HG02973 (cell line): ENCODE measurements around the gene LRRC10B.

Experiments used
- ATAC-seq: cut with Tn5 transposase; IDR thresholded peaks from one replicate; pipeline ENCODE4 v1.9.1; 2021; ENCODE audit warnings: moderate library complexity; ENCODE audit not compliant: unreplicated experiment

The LRRC10B gene

DNA sequence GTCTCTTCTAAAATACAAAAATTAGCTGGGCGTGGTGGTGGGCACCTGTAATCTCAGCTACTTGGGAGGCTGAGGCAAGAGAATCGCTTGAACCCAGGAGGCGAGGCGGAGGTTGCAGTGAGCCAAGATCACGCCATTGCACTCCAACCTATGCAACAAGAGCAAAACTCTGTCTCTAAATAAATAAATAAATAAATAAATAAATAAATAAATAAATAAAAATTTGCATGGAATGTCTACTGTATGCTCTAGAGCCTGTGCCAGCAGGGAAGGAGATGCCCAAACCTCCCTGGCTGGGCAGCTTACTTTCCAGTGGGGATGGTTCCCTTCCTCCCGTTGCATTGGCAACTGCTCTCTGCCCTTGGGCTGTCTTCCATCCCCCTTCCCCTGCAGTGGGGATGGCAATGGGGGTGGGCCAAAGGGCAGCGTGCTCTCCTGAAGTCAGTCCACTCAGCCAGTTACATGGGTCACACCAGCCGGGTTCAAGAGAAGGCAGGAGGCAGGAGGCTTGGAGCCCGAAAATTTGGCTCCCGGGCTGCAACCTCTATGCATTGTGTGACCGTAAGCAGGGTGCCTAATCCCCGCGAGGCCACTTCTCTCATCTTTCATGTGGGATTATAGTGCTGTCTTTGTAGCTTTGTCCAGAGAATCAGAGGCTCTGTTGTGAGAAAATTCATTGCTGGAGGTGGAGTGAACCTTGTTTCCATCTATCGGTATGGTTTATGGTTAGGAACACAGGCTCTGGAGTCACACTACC is 1.4 kb upstream of the LRRC10B start:
- ATAC-seq = no peak

- ATAC-seq = no peak
These were observed 787 bp downstream of the LRRC10B start for GRCh38 chr11:61509043-61510029.

GRCh38 chr11:61510166-61510919 is 1.8 kb downstream of the LRRC10B start:
- ATAC-seq = no peak

GRCh38 chr11:61510974-61511373 is 2.4 kb downstream of the LRRC10B start:
- no peak for ATAC-seq

DNA sequence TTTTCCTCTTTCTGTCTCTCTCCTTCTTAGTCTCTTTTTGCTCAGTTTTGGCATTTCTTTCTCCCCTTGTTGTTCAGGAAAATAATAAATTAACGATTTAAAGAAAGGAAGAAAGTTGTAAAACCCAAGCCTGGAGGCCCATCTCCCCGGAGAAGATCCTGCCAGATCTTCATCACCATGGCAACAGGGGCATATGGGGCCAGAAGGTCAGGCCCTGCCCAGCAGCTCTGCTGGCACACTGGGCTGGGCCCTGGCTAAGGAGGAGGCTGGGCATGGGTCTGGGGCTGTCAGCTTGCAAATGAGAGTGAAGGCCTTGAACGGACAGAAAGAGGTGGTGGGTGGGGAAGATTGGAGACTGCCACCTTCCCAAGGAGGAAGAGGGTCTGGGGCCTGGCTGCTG is 2.8 kb downstream of the LRRC10B start:
- ATAC-seq = no peak

- no peak for ATAC-seq
These were observed 3.9 kb downstream of the LRRC10B start for GRCh38 chr11:61512435-61512834.

- no peak for ATAC-seq
These were observed 4.7 kb downstream of the LRRC10B start for GRCh38 chr11:61513143-61513765.

GRCh38 chr11:61514050-61514917 is 5.7 kb downstream of the LRRC10B start:
- no peak for ATAC-seq

- ATAC-seq = no peak
These were observed 7.1 kb downstream of the LRRC10B start for GRCh38 chr11:61515686-61516085.

DNA sequence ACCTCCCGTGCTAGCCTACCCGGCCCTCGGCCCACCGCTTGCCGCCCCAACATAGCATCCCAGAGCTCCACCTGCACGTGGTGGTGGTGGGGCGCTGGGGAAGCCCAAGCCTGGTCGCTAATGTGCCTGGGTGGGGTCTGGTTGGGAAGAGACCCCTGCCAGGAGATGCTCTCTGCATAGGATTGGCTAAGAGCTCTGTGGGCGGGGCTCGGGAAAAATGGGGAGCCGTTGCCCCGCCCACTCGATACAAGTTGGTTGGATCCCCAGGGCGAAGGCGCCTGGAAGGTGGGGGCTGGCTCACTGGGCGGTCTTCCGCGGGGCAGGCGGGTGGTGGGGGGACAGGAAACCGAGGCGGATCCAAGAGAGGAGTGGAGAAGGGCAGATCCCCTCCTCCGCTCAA is 7.6 kb downstream of the LRRC10B start:
- ATAC-seq = no peak

- no peak for ATAC-seq
These were observed 8.4 kb downstream of the LRRC10B start for GRCh38 chr11:61516675-61517572.

GRCh38 chr11:61518032-61518795 is 9.7 kb downstream of the LRRC10B start:
- no peak for ATAC-seq

DNA sequence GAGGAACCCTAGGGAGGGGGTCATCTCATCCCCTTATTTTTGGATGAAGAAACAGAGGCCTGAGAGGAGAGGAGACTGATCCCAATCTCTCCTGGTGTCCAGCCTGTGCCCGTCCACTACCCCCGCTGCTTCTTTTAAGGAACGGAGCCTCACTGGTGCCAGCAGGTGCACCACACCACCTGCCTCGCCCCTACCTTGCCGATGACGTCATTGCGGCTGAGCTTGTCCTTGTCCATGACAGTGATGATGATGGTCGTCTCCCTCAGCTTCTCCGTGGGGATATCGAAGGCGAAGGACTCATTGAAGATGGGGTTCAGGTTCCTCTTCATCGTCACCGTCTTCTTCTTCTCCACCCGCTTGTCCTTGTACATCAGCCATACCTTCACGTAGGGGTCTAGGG is 14.3 kb downstream of the LRRC10B start:
- ATAC-seq = no peak

GRCh38 chr11:61524446-61524845 is 15.9 kb downstream of the LRRC10B start:
- ATAC-seq = no peak

DNA sequence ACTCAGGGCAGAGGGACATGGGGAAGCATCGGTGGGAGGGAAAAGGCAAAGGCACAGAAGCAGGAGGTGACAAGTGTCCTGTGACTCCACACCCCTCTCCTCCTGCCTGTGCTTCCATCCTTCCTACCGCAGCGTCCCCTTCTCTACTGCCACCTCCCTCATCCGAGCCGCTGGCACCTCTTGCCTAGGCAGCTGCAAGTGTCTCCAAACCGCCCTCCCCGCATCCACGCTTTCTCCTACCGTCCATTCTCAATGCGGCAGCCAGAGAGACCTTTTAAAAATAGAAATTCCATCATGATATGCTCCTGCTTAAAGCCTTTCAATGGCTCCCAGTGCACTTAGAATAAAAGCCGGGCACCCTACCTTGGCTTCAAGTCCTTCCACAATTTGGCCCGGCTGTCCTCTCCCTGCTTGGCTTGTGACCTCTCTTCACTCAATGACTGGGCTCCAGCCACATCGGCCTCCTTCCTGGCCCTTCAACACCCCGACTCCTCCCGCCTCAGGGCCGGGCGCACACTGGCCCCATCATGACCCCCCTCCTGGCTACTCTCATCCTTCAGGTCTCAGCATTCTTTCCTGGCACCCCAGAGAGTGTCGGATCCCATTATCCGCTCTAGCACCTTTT is 16.5 kb downstream of the LRRC10B start:
- ATAC-seq = no peak

GRCh38 chr11:61526229-61526628 is 17.7 kb downstream of the LRRC10B start:
- no peak for ATAC-seq

DNA sequence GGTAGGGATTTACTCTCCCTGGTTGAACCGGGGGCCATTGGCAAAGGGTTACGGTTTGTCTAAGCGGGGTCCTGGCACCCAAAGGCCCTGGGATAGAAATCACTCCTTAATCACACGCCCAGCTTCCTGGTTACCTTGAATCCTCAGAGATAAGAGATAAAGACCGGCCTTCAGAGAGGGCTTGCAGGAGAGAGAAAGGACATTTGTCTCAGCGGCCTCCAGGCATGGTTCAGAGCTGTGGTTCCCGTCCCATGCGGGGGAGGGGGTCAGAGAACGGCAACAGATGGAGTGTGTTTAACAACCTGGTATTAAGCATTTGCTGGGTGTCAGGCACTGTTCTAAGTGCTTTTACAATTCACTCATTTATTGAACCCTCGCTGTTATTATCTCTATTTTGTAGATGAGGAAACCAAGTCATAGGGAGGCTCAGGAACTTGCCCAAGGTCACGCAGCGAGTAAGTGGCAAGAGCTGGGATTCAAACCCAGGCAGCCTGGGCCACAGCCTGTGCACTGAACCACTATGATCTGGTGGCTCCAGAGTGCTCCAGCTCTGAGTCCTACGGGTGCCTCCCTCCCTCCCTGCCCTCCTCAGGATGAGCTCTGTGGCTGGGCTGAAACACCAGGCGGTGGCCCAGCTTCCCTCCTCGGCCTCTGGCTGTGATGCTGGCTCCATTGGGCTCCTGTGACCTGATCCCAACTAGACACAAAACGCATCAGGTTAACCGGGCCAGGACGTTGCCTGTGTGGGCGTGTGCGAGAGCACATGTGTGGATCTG is 18.6 kb downstream of the LRRC10B start:
- ATAC-seq = no peak
